NCI-H1105 treated with DMSO at 0.1 percent for 48 hours (cell line): ENCODE measurements around the gene COMMD6.
"Not testable (repeated sequence)": the region's sequence is repeated elsewhere in the genome, so short reads cannot be mapped to it uniquely, and the experiment has no call there.

Experiments used
- DNase-seq: peaks from one replicate; lab custom pipeline; 2025; lab: John Stamatoyannopoulos, UW

The COMMD6 gene

GRCh38 chr13:75537401-75538365, at the start of gene COMMD6:
TSS of gene COMMD6 (minus strand) at chr13:75537841. CDS start at chr13:75537805, 36 bp downstream.
- DNase-seq: peak; percentile 79

- no peak for DNase-seq
These were observed 47.5 kb upstream of the COMMD6 start for GRCh38 chr13:75585153-75585552.

- DNase-seq: no peak
These were observed 45.5 kb upstream of the COMMD6 start for GRCh38 chr13:75583091-75583490.

GRCh38 chr13:75581874-75582640, 44.4 kb upstream of the COMMD6 start:
- DNase-seq: no peak

- DNase-seq: no peak
These were observed 41.9 kb upstream of the COMMD6 start for GRCh38 chr13:75579529-75579928.

DNA sequence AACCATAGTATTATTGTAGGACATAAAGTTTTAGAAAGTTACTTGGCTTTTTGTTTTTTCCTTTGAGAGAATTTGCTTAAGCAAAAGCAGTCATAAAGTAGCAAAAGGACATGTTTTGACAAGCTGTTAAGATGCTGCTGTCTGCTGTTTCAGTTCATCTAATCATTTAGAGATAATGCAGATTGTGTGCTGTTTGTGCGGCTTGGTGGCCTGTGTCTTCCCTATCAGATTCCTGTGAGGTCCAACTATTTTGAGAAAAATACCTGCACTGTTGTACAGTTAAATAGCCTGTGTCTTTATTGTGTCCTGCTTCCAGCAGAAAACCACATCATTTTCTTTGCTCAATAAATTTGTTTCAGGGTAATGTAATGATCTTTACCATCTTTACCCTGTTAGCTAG, 31.9 kb upstream of the COMMD6 start:
- no peak for DNase-seq

- DNase-seq: peak; percentile 3
These were observed 29.0 kb upstream of the COMMD6 start for GRCh38 chr13:75566658-75567057.

- no peak for DNase-seq
These were observed 20.7 kb upstream of the COMMD6 start for GRCh38 chr13:75558145-75558840.

DNA sequence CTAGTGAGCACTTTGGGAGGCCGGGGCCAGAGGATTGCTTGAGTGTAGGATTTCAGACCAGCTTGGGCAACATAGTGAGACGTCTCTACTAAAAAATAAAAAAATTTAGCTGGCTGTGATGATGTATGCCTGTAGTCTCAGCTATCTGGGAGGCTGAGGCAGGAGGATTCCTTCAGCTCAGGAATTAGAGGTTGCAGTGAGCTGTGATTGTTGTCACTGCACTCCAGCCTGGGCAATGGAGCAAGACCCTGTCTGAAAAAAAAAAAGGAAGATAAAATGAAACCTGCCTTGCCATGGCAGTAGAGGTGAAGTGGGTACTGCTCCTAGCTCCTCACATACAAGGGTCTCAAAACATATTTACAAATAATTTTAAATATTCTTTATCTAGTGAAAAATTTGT, 19.3 kb upstream of the COMMD6 start:
- DNase-seq: no peak

GRCh38 chr13:75555836-75556235, 18.2 kb upstream of the COMMD6 start:
- DNase-seq: no peak

- DNase-seq: no peak
These were observed 17.3 kb upstream of the COMMD6 start for GRCh38 chr13:75554981-75555380.

DNA sequence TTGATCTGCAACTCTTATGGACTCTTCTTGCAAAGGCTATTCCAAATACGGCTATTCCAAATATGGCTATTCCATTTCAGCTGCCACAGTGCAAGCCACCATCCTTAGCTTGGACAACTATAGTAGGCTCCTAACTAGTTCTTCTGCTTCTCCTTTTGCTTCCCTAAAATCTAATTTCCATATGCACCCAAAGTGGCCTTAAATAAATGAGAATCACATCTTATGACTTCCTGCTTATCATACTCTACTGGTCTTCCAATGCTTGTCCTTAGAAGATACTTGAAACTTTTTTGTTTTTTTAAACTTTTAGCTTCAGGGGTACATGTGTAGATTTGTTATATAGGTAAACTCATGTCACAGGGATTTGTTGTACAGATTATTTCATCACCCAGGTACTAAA, 16.8 kb upstream of the COMMD6 start:
- no peak for DNase-seq

DNA sequence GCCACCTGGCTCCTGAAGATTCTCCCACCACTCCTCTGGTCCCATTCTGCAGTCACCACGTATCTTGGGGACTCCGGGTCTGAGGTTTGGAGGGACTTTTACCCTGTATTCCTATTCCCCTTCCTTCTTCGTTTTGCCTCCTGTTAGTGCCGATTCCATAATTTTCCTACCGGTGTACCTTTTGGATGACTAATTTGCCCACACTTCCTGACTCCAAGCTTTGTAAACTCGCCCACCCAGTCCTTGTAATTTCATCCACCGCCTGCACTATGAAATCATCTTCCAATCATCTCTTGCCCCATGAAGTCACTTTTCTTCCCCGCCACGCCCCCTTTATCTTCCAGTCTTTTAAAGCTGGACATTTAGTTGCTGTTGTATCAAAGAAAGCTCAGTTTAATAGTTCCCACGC, 12.5 kb upstream of the COMMD6 start:
- peak; percentile 20 for DNase-seq

GRCh38 chr13:75549262-75550158, 11.9 kb upstream of the COMMD6 start, which contains the start of gene UCHL3:
TSS of gene UCHL3 (plus strand) at chr13:75549791. CDS start at chr13:75549821, 30 bp downstream.
- DNase-seq: peak; percentile 78

DNA sequence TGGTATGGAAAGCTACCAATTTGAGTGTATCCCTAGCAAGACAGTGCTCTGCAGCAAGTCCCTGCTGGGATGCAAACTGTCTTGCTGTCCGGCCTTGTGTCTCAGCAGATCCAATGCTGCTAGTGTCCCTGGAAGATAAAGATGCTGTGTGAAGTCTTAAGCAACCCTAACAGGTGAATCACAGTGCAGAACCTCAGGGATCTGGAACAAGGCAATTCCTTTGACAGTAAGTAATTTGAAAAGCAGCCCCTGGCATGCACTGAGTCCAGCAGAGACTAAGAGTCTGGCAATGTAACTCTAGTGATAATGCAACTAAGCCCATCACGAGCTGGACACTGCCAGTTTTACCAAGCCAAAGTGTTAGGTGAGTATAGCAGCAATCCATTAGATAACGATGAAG, 10.3 kb upstream of the COMMD6 start:
- no peak for DNase-seq

- DNase-seq: not testable (repeated sequence)
These were observed 7.7 kb upstream of the COMMD6 start for GRCh38 chr13:75545386-75545785.

- DNase-seq: no peak
These were observed 7.2 kb upstream of the COMMD6 start for GRCh38 chr13:75544681-75545330.

DNA sequence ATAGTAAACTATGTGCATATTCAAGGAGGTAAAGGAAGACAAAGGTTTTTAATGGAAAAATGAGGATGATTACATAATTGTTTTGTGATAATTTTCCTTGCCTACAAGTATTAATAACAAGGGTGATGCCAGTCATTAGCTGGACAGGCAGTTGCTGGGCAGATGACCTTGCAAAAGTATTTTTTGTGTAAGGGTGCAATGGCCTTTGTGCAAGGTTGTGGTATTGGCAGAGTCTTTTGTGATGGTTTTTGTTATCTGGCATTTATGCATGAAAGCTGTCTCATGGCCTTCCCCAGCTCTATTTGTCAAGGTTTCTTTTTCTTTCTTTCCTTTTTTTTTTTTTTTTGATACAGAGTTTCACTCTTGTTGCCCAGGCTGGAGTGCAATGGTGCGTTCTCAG, 4.3 kb upstream of the COMMD6 start:
- no peak for DNase-seq

DNA sequence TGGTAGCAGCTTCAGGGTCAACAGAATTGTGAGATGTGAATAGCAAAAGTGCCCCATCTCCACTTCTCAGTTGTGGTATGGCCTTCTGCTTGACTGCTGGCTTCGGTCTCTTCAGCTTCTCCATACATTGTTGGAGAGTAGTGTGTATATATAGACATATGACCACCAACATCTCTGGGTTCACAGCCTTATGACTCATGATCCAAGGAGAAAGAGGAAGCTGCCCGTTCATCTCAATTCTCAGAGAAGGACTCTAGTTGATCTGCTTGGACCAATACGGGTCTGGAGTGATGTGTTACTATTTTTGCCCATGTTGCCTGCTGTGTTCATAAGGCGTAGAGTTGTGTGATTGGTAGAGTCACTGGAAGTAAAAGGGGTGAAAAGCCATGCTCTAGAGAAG, 3.6 kb upstream of the COMMD6 start:
- no peak for DNase-seq

- DNase-seq: no peak
These were observed 3.8 kb downstream of the COMMD6 start for GRCh38 chr13:75533861-75534260.

GRCh38 chr13:75530549-75530961, 7.1 kb downstream of the COMMD6 start:
- no peak for DNase-seq
